ENCODE data around the gene AGBL2. TPM values are rescaled to one million over a fixed set of nuclear protein-coding genes. Genes with fewer than 3 reads are reported as not detected.

The AGBL2 gene
- total RNA-seq, 1 donor, result 1.4 TPM

GRCh38 chr11:47616726-47617416 lies 98.3 kb downstream of the AGBL2 start:
- no peak overlapping the region for H3K4me3 ChIP-seq (ENCODE audit: low read depth, low read length)
- TF ChIP-seq CTCF (IDR thresholded peaks at IDR 0.05; ENCODE audit: insufficient read depth, low read length), result peak; percentile 99
- DNase-seq (ENCODE audit: low read depth), result peak; percentile 90

- no peak for TF ChIP-seq CTCF (IDR thresholded peaks at IDR 0.05; ENCODE audit: insufficient read depth, low read length)
- no peak overlapping the region for H3K4me3 ChIP-seq (ENCODE audit: low read depth, low read length)
- DNase-seq (ENCODE audit: low read depth), result no peak
Observed at GRCh38 chr11:47615249-47615648, 99.9 kb downstream of the AGBL2 start.

- TF ChIP-seq CTCF (IDR thresholded peaks at IDR 0.05; ENCODE audit: insufficient read depth, low read length), result no peak
- no peak for DNase-seq (ENCODE audit: low read depth)
- no peak overlapping the region for H3K4me3 ChIP-seq (ENCODE audit: low read depth, low read length)
Observed at GRCh38 chr11:47611348-47611794, 103.8 kb downstream of the AGBL2 start.

- no peak overlapping the region for H3K4me3 ChIP-seq (ENCODE audit: low read depth, low read length)
- no peak for TF ChIP-seq CTCF (IDR thresholded peaks at IDR 0.05; ENCODE audit: insufficient read depth, low read length)
- DNase-seq (ENCODE audit: low read depth), result no peak
Observed at GRCh38 chr11:47609675-47610074, 105.5 kb downstream of the AGBL2 start.

Small RNA genes lying within 50 kb of the gene (small RNA-seq; reads per million reads assigned to genes)
- not detected for gene RF00019

Other genes with a start within 250 kb of the AGBL2 start
- 63.2 and 103 TPM in 2 replicates for gene CELF1, start 162.2 kb downstream of the AGBL2 start, total RNA-seq (ENCODE audit: low replicate concordance)
- gene PTPMT1, start 149.8 kb downstream of the AGBL2 start, total RNA-seq (ENCODE audit: low replicate concordance), result 25.6 and 44.1 TPM in 2 replicates
- gene KBTBD4, start 136.4 kb downstream of the AGBL2 start, total RNA-seq (ENCODE audit: low replicate concordance), result 28.4 and 29.9 TPM in 2 replicates
- 56.5 and 157 TPM in 2 replicates for gene NDUFS3, start 136.3 kb downstream of the AGBL2 start, total RNA-seq (ENCODE audit: low replicate concordance)
- not detected in 2 replicates for gene FAM180B, start 128.7 kb downstream of the AGBL2 start, total RNA-seq (ENCODE audit: low replicate concordance)
- gene C1QTNF4, start 121.0 kb downstream of the AGBL2 start, total RNA-seq (ENCODE audit: low replicate concordance), result not detected in 2 replicates
- gene MTCH2, start 72.8 kb downstream of the AGBL2 start, total RNA-seq (ENCODE audit: low replicate concordance), result 88.1 and 187 TPM in 2 replicates
- gene FNBP4, start 52.0 kb upstream of the AGBL2 start, total RNA-seq (ENCODE audit: low replicate concordance), result 80.2 and 113 TPM in 2 replicates
- 31.2 and 41.5 TPM in 2 replicates for gene NUP160, start 133.0 kb upstream of the AGBL2 start, total RNA-seq (ENCODE audit: low replicate concordance)